Neural progenitor cell (in vitro differentiated cells): ENCODE measurements around the gene CACTIN.

Experiments used
- CTCF ChIP-seq: fragments of 200-600 bp; sonication (generic); IDR thresholded peaks from 2 replicates; pipeline ENCODE4 v1.5.1; 2017; ENCODE audit warnings: antibody characterized with exemption, mild to moderate bottlenecking
- EZH2 ChIP-seq: fragments of 200-600 bp; sonication (generic); IDR thresholded peaks from 2 replicates; pipeline ENCODE4 v1.6.1; 2017; ENCODE audit warnings: antibody characterized with exemption, mild to moderate bottlenecking, moderate library complexity
- EZH2phosphoT487 ChIP-seq: fragments of 200-600 bp; sonication (generic); IDR thresholded peaks from 2 replicates; pipeline ENCODE4 v1.6.1; 2017; ENCODE audit warnings: antibody characterized with exemption

DNA sequence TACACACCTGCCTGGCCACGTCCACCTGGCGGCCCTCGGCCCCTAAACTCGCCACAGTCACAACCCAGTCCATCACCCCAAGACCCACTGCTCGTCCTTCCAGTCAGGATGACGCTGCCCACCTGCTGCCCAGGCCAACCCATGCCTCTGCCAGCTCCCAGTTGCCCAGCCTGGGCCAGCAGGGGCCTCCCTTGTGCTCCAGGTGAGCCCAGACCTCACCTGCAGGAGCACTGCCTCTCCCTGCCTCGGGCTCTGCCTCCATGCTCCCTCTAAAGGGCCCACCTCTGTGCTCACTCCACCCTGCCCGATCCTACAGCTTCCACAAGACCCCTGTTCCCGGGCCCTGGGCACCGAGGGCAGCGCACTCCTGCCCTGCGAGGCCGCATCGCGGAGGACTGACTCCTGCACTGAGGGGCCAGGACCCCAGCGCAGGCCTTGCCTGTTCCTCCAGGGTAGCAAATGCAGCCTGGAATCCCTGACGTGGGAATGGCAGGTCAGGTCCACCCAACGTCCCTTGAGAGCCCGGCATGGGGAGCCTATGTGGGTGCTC, 8.0 kb upstream of the CACTIN start:
- TF ChIP-seq CTCF (no peak), EZH2phosphoT487 (no peak), EZH2 (no peak)
